Esophagus muscularis mucosa (tissue), 4 donors: ENCODE data around the gene CLSTN1. TPM values are rescaled to one million over a fixed set of nuclear protein-coding genes. Genes with fewer than 3 reads are reported as not detected.
A peak's percentile ranks its signal among the peaks of the same experiment; 100 is the strongest.

ENCODE experiments used
- DNase-seq: peaks from one replicate; pipeline ENCODE4 v3.0.0-alpha.2; 2017; ENCODE audit errors: extremely low spot score
- H3K27ac ChIP-seq, 4 donors: fragments of 200-600 bp; sonication (generic); replicated peaks in 1 of 4; 1 replicate in 3 of 4; 2 replicates in 1 of 4; pipeline ENCODE4 v1.5.1; 2016 to 2019; ENCODE audit warnings: mild to moderate bottlenecking in 1 of 4
- H3K27me3 ChIP-seq, 4 donors: fragments of 200-600 bp; sonication (generic); one replicate each; pipeline versions ENCODE4 v1.5.1 to v1.6.0; 2016 to 2019
- H3K36me3 ChIP-seq, 4 donors: fragments of 200-600 bp; sonication (generic); one replicate each; pipeline ENCODE4 v1.5.1; 2016 to 2019
- H3K4me1 ChIP-seq, 4 donors: fragments of 200-600 bp; sonication (generic); one replicate each; pipeline ENCODE4 v1.5.1; 2016 to 2019
- H3K4me3 ChIP-seq, 4 donors: fragments of 200-600 bp; sonication (generic); 1 replicate in 2 of 4; 2 replicates in 2 of 4; pipeline ENCODE4 v1.5.1; 2016 to 2019; ENCODE audit warnings: mild to moderate bottlenecking in 4 of 4, moderate library complexity in 1 of 4
- H3K9me3 ChIP-seq, 4 donors: fragments of 200-600 bp; sonication (generic); 1 replicate in 3 of 4; 2 replicates in 1 of 4; pipeline ENCODE4 v1.5.1; 2016 to 2019
- EP300 ChIP-seq: sonication (generic); formaldehyde crosslinking; IDR thresholded peaks from one replicate; pipeline ENCODE4 v1.6.1; 2017; ENCODE audit warnings: antibody characterized with exemption
- POLR2A ChIP-seq: fragments of 450-650 bp; IDR thresholded peaks from one replicate; pipeline ENCODE4 v1.6.1; 2017; ENCODE audit warnings: antibody characterized with exemption, moderate library complexity, mild to moderate bottlenecking, low read depth
- POLR2AphosphoS5 ChIP-seq, 2 donors: sonication (generic); formaldehyde crosslinking; IDR thresholded peaks; one replicate each; pipeline ENCODE4 v1.6.1; 2017; ENCODE audit warnings: antibody characterized with exemption in 2 of 2
- WGBS: methylation state at CpG from one replicate; pipeline ENCODE4 v1.1.5; 2018; 5-methylcytosine and 5-hydroxymethylcytosine counted together
- intact Hi-C: fragments of 100-400 bp; cut with DNase I; formaldehyde crosslinking; loops from one replicate; pipeline ENCODE4 v1.15.1; 2023
- total RNA-seq, 4 donors: library from RNA; depleted of rRNA; stranded (reverse); fragments of >200 nt; gene quantifications; one replicate each; pipeline versions ENCODE4 v1.1.0 to v1.2.1, GENCODE V29; 2016
- TF ChIP-seq, protein P1 (sequence below), 3 experiments: fragments of 200-600 bp in 2 of 3; fragments of 450-650 bp in 1 of 3; sonication (generic) in 2 of 3; IDR thresholded peaks; one replicate each; pipeline ENCODE4 v1.5.1; 2017 to 2019; ENCODE audit warnings: antibody characterized with exemption in 3 of 3, mild to moderate bottlenecking in 2 of 3, moderate library complexity in 1 of 3

Gene CLSTN1
- total RNA-seq, 4 donors from 2014 or later, result 47.1 to 109 (median 72.3) TPM

- Histone ChIP-seq H3K36me3 (peaks cover 87 to 100% (median 100%) of the 10 kb centered on the region in 4 donors), H3K27me3 (no peaks in the 10 kb centered on the region), H3K9me3 (no peaks in the 10 kb centered on the region), H3K27ac (no peak overlapping the region), H3K4me1 (no peaks in the 10 kb centered on the region), H3K4me3 (no peak overlapping the region)
- TF ChIP-seq POLR2A, result no peak
- TF ChIP-seq, protein P1, sequence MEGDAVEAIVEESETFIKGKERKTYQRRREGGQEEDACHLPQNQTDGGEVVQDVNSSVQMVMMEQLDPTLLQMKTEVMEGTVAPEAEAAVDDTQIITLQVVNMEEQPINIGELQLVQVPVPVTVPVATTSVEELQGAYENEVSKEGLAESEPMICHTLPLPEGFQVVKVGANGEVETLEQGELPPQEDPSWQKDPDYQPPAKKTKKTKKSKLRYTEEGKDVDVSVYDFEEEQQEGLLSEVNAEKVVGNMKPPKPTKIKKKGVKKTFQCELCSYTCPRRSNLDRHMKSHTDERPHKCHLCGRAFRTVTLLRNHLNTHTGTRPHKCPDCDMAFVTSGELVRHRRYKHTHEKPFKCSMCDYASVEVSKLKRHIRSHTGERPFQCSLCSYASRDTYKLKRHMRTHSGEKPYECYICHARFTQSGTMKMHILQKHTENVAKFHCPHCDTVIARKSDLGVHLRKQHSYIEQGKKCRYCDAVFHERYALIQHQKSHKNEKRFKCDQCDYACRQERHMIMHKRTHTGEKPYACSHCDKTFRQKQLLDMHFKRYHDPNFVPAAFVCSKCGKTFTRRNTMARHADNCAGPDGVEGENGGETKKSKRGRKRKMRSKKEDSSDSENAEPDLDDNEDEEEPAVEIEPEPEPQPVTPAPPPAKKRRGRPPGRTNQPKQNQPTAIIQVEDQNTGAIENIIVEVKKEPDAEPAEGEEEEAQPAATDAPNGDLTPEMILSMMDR (IDR thresholded peaks at IDR 0.05), result no peak
- WGBS, result 89% methylated on average over 18 of the region's 18 CpGs
- intact Hi-C loops, result no loop called here
- DNase-seq, result no peak
Observed at GRCh38 chr1:9732123-9732971, 91.4 kb downstream of the CLSTN1 start.

GRCh38 chr1:9731561-9731960 lies 92.2 kb downstream of the CLSTN1 start:
- intact Hi-C loops, result no loop called here
- H3K9me3 ChIP-seq, result no peaks in the 10 kb centered on the region
- peaks cover 79 to 100% (median 97%) of the 10 kb centered on the region in 4 donors for H3K36me3 ChIP-seq
- DNase-seq, result no peak
- TF ChIP-seq POLR2A (no peak), EP300 (no peak), POLR2AphosphoS5 (IDR thresholded peaks at IDR 0.05) (no peak)
- TF ChIP-seq, protein P1 (IDR thresholded peaks at IDR 0.05), result no peak
- no peak overlapping the region for H3K4me3 ChIP-seq
- no peak overlapping the region for H3K27ac ChIP-seq
- WGBS, result 93% methylated on average over 15 of the region's 18 CpGs
- no peaks in the 10 kb centered on the region for H3K27me3 ChIP-seq
- H3K4me1 ChIP-seq, result no peaks in the 10 kb centered on the region

- no peak for DNase-seq
- Histone ChIP-seq H3K27ac (peak overlapping the region in 1 of 4 donors; percentile 26), H3K4me1 (no peaks in the 10 kb centered on the region), H3K9me3 (no peaks in the 10 kb centered on the region), H3K4me3 (no peak overlapping the region), H3K36me3 (peaks cover 79 to 100% (median 95%) of the 10 kb centered on the region in 4 donors), H3K27me3 (no peaks in the 10 kb centered on the region)
- TF ChIP-seq POLR2AphosphoS5 (IDR thresholded peaks at IDR 0.05) (no peak), POLR2A (no peak), EP300 (no peak)
- TF ChIP-seq, protein P1 (IDR thresholded peaks at IDR 0.05), result no peak
- intact Hi-C loops, result no loop called here
- 93% methylated on average over 24 of the region's 31 CpGs for WGBS
Observed at GRCh38 chr1:9731051-9731537, 92.7 kb downstream of the CLSTN1 start.

DNA sequence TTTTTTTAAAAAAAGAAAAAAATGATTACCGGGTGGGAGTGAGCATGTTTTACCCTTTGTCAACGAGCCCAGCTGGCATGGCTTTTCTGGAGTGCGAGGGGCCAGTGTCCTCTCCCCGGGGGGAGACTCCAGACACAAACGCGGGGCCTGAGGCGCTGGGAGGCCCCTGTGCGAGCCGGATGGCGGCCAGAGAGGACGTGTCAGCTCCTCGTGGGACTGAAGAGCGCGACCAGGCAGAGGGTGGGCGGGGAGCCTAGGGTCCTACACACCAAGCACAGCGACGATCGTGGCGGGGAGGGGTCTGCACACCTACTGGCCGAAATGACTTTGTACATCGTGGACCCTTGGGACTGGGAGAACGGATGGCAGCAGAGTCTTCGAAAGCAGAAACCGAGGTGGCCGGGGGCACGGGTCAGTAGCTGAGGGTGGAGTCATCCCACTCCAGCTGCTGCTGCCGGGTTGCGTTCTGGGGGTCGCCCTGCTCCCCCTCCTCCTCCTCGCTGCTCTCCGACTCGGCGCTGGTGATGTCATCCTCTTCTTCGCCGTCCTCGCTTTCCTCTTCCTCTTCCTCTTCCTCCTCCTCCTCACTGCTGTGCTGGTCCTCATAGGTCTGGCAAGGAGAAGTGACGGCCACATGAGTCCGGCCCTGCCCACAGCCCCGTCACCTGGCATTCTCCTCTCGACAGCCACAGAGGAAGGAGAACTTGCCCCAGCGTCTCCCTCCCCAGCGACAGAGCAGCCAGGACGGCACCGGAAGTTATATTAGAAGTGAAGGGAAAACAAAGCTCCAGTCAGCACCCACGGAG lies 93.5 kb downstream of the CLSTN1 start:
- no peaks in the 10 kb centered on the region for H3K4me1 ChIP-seq
- 82% methylated on average over 45 of the region's 45 CpGs for WGBS
- no peak overlapping the region for H3K4me3 ChIP-seq
- H3K27me3 ChIP-seq, result no peaks in the 10 kb centered on the region
- TF ChIP-seq EP300 (no peak), POLR2AphosphoS5 (IDR thresholded peaks at IDR 0.05) (no peak), POLR2A (no peak)
- TF ChIP-seq, protein P1 (IDR thresholded peaks at IDR 0.05), result no peak
- intact Hi-C loops, result no loop called here
- H3K9me3 ChIP-seq, result no peaks in the 10 kb centered on the region
- H3K36me3 ChIP-seq, result peaks cover 73 to 100% (median 91%) of the 10 kb centered on the region in 4 donors
- no peak for DNase-seq
- peak overlapping the region in 1 of 4 donors; percentile 26 for H3K27ac ChIP-seq
